HG02623 (cell line): ENCODE measurements around the gene OPN4.

Experiments used
- ATAC-seq: cut with Tn5 transposase; IDR thresholded peaks from one replicate; pipeline ENCODE4 v1.9.1; 2021; ENCODE audit warnings: moderate library complexity; ENCODE audit not compliant: unreplicated experiment

Gene OPN4

GRCh38 chr10:86661161-86662025 is 7.0 kb downstream of the OPN4 start:
- no peak for ATAC-seq

- no peak for ATAC-seq
Observed at GRCh38 chr10:86662186-86663045, 8.1 kb downstream of the OPN4 start.

GRCh38 chr10:86663046-86663345 is 8.6 kb downstream of the OPN4 start:
- ATAC-seq = no peak

- no peak for ATAC-seq
Observed at GRCh38 chr10:86663576-86664339, 9.4 kb downstream of the OPN4 start.

- ATAC-seq = no peak
Observed at GRCh38 chr10:86664341-86665217, 10.2 kb downstream of the OPN4 start.

- ATAC-seq = no peak
Observed at GRCh38 chr10:86665218-86665607, 10.9 kb downstream of the OPN4 start.

GRCh38 chr10:86665868-86666267 is 11.5 kb downstream of the OPN4 start:
- no peak for ATAC-seq

GRCh38 chr10:86666538-86666937 is 12.2 kb downstream of the OPN4 start:
- no peak for ATAC-seq

GRCh38 chr10:86667421-86668181 is 13.3 kb downstream of the OPN4 start:
- no peak for ATAC-seq

- no peak for ATAC-seq
Observed at GRCh38 chr10:86668297-86669165, 14.2 kb downstream of the OPN4 start, which contains the start of gene LDB3. Gene LDB3 (plus strand): TSS chr10:86668511. CDS start chr10:86668692, 181 bp downstream.

- no peak for ATAC-seq
Observed at GRCh38 chr10:86670290-86670811, 16.0 kb downstream of the OPN4 start.

- ATAC-seq = no peak
Observed at GRCh38 chr10:86670876-86671275, 16.5 kb downstream of the OPN4 start.

- no peak for ATAC-seq
Observed at GRCh38 chr10:86671419-86671818, 17.1 kb downstream of the OPN4 start.

- ATAC-seq = no peak
Observed at GRCh38 chr10:86671985-86672710, 17.8 kb downstream of the OPN4 start.

GRCh38 chr10:86673216-86673826 is 19.0 kb downstream of the OPN4 start:
- ATAC-seq = no peak

GRCh38 chr10:86673827-86674581 is 19.7 kb downstream of the OPN4 start:
- ATAC-seq = no peak

GRCh38 chr10:86674912-86675311 is 20.6 kb downstream of the OPN4 start:
- ATAC-seq = no peak
